ENCODE results near the gene MCAM.

DNA sequence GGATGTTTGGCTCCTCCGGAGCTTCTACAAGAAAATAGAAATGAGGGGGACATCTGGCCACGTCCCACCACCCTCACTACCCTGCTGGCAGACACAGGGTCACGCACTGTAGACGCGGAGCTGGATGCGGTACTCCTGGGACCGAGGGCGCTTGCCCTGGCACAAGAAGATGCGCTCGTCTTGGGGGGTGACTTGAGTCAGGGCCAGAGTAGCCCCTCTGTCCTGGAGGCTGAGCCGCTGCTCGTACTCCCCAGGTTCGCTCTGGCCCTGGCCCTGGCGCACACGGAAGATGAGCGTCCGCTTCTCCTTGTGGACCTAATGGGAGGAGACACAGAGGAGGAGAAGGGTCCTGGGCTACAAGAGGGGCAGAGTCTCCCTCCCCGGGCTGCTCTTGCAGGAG, 2.2 kb downstream of the MCAM start:
- TF ChIP-seq POLR2AphosphoS5 (IDR thresholded peaks at IDR 0.05; ENCODE audit: insufficient read depth, low read depth, low read length) (no peak), EZH2 (IDR thresholded peaks at IDR 0.05; ENCODE audit: borderline replicate concordance, low read depth, low read length, severe bottlenecking) (no peak), MYC (IDR thresholded peaks at IDR 0.05; ENCODE audit: low read depth, low read length) (no peak)
- TF ChIP-seq, protein P1, sequence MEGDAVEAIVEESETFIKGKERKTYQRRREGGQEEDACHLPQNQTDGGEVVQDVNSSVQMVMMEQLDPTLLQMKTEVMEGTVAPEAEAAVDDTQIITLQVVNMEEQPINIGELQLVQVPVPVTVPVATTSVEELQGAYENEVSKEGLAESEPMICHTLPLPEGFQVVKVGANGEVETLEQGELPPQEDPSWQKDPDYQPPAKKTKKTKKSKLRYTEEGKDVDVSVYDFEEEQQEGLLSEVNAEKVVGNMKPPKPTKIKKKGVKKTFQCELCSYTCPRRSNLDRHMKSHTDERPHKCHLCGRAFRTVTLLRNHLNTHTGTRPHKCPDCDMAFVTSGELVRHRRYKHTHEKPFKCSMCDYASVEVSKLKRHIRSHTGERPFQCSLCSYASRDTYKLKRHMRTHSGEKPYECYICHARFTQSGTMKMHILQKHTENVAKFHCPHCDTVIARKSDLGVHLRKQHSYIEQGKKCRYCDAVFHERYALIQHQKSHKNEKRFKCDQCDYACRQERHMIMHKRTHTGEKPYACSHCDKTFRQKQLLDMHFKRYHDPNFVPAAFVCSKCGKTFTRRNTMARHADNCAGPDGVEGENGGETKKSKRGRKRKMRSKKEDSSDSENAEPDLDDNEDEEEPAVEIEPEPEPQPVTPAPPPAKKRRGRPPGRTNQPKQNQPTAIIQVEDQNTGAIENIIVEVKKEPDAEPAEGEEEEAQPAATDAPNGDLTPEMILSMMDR (IDR thresholded peaks at IDR 0.05; ENCODE audit: extremely low read depth in 1 of 2, insufficient read depth in 1 of 2, low read depth in 1 of 2, low read length in 2 of 2), result no peak

Data from endothelial cell of umbilical vein (primary cell).